Mesenteric fat pad (tissue), 1 donor: Measurements from ENCODE around the gene HIF3A. TPM values are rescaled to one million over a fixed set of nuclear protein-coding genes. Genes with fewer than 3 reads are reported as not detected.

ENCODE experiments used
- DNase-seq: peaks from one replicate; pipeline ENCODE4 v3.0.0-alpha.2; 2020; ENCODE audit warnings: low spot score
- total RNA-seq: library from RNA; stranded (reverse); fragmentation: NEBNext Ultra II Directional; extraction: Animal tissue kit (Norgen Biotek cat#: 25700); gene quantifications from one replicate; pipeline ENCODE4 v1.2.1, GENCODE V29; 2021
- donor health status: DM: yes; HTN: yes; CAD: no.

Gene HIF3A
- total RNA-seq, 1 donor from 2014 or later, result 27.4 TPM

DNA sequence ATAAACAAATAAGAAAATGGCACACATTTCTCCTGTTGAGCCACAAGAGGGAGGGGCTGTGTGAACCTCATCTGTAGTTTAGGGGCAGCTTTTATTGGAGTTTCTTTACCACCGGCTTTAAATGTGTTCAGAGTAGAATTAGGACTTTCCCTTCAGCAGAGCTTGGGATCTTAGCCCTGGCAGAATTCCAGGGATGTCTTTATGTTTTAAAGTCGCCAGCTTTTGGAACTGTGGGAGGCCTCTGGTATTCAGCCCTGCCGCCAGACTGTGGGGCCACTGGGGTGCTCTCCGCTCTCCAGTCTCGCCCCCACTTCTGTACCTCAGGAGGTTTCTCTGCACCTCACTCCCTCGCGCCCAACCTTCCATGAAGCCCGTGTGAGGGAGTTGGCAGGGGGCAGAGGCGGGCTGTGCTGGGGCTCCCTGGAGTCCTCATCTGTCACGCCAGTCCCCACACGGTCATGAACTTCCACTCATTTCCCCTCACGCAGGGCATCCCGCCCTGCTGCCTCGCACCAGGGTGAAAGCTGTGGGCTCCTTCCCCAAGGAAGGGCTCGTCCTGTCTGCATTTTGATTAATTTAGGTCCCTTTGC, 85.0 kb downstream of the HIF3A start:
- DNase-seq, result peak; percentile 64

DNA sequence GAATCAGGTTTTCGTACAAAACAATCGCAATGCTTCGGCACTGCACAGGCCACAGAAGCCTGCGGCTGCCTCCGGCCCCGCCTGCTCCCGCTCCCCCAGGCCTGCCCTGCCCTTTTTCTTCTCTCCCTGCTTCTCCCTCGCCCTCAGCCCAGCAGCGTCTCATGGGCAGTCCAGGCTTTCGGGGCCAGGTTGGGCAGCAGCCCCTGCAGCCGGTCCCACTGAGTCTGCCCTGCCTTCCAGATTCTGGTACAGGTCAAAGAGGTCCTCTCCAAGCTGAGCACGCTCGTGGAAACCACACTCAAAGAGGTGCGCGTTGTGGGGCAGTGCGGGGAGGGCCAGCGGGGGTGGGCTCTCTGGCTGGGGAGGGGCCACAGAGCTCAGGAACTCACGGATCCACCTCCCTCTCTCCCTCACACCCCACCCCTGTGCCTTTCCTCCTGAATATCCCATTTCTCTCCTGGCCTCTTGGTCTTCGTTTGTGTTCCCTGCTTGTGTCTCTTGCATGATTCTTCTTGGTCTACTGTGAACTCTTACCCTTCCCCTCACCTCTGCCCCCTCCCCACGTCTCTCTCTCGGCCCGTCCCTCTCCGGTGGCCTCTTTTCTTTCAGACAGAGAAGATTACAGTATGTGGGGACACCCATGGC, 86.5 kb downstream of the HIF3A start:
- DNase-seq, result peak; percentile 65

- peak; percentile 82 for DNase-seq
Observed at GRCh38 chr19:46383846-46384245, 87.0 kb downstream of the HIF3A start.

GRCh38 chr19:46384396-46384795, 87.6 kb downstream of the HIF3A start:
- peak; percentile 47 for DNase-seq

GRCh38 chr19:46385636-46386035, 88.8 kb downstream of the HIF3A start:
- peak; percentile 26 for DNase-seq

DNA sequence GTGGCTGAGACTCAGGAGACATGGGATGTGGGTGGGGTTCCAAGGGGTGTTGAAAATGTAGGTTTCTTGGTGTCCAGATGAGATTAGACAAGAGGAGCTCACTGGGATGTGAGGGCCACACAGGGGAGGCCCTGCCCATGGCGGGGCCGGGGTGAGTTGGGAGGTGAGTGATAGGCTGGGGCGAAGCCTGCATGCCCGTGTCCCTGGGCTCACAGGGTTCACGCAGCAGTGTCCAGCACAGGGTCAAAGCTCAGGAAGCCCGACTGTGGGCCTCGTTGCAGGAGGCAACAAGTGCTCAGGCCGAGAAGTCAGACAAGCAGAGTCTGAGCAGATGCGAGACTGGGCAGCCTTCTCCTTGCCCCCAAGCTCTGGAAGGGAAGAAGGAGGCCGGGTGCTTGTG, 89.3 kb downstream of the HIF3A start:
- peak; percentile 79 for DNase-seq

DNA sequence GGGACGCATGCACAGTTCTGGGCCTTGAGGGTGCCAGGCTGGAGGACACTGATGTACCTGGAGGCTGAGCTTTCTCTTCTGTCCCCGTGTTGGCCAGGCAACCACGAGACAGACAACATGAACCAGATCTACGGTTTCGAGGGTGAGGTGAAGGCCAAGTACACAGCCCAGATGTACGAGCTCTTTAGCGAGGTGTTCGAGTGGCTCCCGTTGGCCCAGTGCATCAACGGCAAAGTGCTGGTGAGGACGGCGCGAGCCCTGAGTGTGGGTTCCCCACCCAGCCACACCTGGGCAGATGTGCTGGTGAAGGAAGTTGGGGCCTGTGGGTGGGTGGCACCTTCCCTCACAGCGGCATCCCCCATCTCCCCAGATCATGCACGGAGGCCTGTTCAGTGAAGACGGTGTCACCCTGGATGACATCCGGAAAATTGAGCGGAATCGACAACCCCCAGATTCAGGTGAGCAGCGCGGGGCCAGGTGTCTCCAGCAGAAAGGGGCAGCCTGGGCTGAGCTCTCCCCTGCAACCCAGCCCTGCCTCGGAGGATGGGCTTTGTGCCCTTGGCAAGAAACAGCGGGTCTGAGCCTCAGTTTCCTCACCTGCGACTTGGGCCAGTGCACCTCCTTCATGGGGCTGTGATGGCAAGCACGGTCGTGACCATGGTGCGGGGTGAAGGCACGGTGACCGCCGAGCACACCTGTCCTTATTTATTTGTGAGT, 90.3 kb downstream of the HIF3A start:
- DNase-seq, result peak; percentile 85

DNA sequence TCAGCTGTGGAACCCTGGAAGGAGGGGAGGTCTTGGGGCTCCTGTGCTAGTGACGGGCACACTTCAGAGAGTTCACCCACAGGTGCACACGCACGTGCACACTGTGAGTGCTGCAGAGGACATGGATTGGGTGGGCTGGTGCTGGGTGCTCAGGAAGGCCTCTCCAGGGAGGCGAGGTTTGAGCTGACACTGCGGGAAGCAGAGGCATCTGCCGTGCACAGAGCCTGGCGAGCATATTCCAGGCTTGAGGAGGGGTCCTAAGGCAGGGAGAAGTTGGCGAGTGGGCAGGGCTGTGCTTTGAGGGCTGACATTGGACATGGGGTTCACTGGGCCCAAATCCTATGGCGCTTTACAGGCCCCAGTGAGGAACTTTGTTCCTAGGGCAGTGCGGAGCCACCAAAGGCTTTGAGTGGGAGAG, 90.9 kb downstream of the HIF3A start:
- DNase-seq, result no peak

DNA sequence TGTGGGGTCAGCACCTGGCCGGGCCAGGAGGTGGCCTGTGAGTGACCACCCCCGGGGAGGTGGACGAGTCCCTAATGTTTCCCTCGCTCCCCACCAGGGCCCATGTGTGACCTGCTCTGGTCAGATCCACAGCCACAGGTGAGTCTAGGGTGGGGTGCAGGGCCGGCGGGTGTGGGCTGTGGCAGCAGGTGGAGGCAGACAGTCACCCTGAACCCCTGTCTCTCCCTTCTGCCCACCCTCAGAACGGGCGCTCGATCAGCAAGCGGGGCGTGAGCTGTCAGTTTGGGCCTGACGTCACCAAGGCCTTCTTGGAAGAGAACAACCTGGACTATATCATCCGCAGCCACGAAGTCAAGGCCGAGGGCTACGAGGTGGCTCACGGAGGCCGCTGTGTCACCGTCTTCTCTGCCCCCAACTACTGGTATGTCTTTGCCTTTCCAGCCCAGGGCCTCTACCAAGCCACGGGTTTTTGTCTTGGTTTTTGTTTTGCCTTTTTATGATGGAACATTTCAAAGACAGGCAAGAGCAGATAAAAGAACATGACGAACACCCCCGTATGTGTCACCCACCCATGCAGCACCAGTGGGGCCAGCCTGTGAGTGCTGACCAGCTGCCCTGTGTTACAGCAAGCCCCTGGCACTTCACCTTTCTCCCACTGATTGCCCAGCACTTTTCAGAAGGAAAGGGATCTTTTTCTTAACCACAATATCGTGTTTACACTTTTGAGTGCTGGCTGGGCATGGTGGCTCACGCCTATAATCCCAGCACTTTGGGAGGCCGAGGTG, 91.7 kb downstream of the HIF3A start:
- no peak for DNase-seq

GRCh38 chr19:46390121-46390858, 93.4 kb downstream of the HIF3A start:
- no peak for DNase-seq

- DNase-seq, result no peak
Observed at GRCh38 chr19:46390866-46391265, 94.0 kb downstream of the HIF3A start.

GRCh38 chr19:46391296-46392251, 94.7 kb downstream of the HIF3A start:
- no peak for DNase-seq

DNA sequence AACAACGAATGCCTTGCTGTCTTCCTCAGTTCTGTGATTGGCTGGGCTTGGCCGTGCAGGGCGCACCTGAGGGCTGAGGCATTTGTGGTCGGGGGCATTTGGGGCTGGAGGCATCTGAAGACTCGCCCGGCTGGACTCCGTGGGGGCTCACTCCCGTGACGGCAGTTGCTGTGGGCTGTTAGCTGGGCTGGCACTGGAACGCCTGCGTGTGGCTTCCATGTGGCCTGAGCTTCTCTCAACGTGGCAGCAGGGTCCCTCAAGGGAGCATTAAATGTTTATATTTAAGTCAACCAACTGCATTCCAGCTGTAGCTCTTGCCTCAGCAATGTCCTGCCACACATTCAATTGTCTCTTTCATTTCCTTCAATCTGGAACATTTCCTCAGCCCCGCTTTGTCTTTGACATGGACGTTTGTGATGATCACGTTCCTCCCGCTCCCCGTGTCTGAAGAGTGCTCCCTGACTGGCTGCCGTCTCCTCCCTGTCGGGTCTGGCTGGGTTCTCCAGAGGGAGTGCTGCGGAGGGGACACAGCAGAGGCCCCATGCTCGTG, 95.5 kb downstream of the HIF3A start:
- no peak for DNase-seq

DNA sequence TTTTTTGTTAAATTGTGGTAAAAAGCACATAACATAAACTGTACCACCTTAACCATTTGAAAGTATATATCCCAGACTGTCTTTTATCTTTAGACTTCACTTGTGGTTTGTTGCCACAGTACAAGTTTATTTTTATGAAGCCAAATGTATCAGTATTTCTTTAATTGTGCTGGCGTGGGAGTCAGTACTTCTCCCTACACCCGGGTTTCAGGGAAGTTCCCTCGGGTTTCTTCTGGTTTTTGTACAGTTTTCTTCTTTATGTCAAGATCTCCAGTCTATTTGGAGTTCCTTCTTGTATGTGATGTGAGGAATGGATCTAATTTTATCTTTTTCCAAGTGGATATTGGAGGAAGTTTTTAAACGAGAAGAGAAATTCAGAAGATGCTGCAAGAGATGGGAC, 96.0 kb downstream of the HIF3A start:
- DNase-seq, result no peak

Other genes with a start within 250 kb of the HIF3A start
- not detected for gene IGFL3, start 172.4 kb upstream of the HIF3A start, total RNA-seq
- not detected for gene IGFL2, start 148.8 kb upstream of the HIF3A start, total RNA-seq
- not detected for gene IGFL1, start 67.3 kb upstream of the HIF3A start, total RNA-seq
- 44.3 TPM for gene PPP5C, start 50.0 kb downstream of the HIF3A start, total RNA-seq
- gene CCDC8, start 116.5 kb downstream of the HIF3A start, total RNA-seq, result 2.9 TPM
- gene PNMA8C, start 131.9 kb downstream of the HIF3A start, total RNA-seq, result not detected
- 1.2 TPM for gene PNMA8A, start 174.5 kb downstream of the HIF3A start, total RNA-seq
- 2.5 TPM for gene PNMA8B, start 198.8 kb downstream of the HIF3A start, total RNA-seq